ENCODE results near the gene CILP2. TPM values are rescaled to one million over a fixed set of nuclear protein-coding genes. Genes with fewer than 3 reads are reported as not detected.
A peak's percentile ranks its signal among the peaks of the same experiment; 100 is the strongest.

CILP2 gene
- total and polyA plus RNA-seq, 9 of the 15 experiments (the other 6 are each of a cell fraction or from before 2014, with no cell fraction given), result 0.04 to 0.35 (median 0.05) TPM; not detected in 2

DNA sequence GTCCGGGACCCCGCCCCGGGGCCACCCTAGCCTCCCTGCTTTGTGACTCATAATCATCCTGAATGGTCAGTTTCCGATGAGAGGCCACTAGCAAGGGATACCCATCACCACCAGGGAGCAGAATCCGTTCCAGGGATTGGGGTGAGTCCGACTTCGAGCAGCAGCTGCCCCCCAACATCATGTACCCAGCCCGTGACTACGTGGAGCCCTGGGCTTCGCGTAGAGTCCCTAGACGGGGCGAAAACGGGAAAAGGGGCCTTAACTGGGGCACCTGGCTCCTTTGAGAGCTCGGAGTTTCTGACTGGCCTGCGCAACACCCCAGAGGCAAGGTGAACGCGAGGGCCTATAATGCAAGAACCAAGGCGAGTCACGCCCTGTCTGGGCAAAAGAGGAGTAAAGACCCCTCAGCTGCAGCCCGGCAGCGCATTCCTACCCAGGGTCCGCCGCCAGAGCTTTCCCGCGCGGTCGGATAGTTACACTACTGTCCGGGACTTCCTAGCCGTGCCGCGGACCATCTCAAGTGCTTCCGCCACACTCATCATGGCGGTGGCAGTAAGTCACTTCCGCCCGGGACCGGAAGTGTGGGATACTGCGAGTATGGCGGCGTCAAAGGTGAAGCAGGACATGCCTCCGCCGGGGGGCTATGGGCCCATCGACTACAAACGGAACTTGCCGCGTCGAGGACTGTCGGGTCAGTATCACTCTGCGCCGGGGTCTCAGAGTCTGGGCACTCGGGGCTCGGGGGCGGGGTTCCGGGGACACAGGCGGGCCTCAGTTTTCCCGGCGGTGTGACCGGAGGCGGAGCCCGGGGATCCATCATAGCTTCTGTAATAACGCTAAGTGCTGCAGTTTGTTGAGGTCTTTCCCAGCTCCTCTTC, 22.2 kb upstream of the CILP2 start, which contains the start of gene NDUFA13 (continued):
- TF ChIP-seq POLR2AphosphoS5 (IDR thresholded peaks at IDR 0.05; ENCODE audit: control insufficient read depth, insufficient read depth, low read depth, low read length), result peak; percentile 95
- TF ChIP-seq ZBTB17 (CRISPR knock-in tag; IDR thresholded peaks at IDR 0.05), result 0 out of 2 replicates have a peak, but pooled peaks have one; percentile 40
- TF ChIP-seq ZKSCAN3 (CRISPR knock-in tag; IDR thresholded peaks at IDR 0.05), result no peak
- no peak for TF ChIP-seq NR2F6 (CRISPR knock-in tag; IDR thresholded peaks at IDR 0.05)
- TF ChIP-seq MEF2A (IDR thresholded peaks at IDR 0.05; ENCODE audit: control insufficient read depth, low read depth, low read length), result no peak
- no peak for TF ChIP-seq ZNF140 (CRISPR knock-in tag; IDR thresholded peaks at IDR 0.05)
- peak; percentile 37; the same call in 1 of the 2 replicates for TF ChIP-seq SOX6 (IDR thresholded peaks at IDR 0.05)
- TF ChIP-seq TAF1 (IDR thresholded peaks at IDR 0.05; ENCODE audit: control insufficient read depth, extremely low read depth, insufficient read depth, low read length, severe bottlenecking), result peak; percentile 95
- TF ChIP-seq ARID1B (IDR thresholded peaks at IDR 0.05), result no peak
- TF ChIP-seq, protein P1, sequence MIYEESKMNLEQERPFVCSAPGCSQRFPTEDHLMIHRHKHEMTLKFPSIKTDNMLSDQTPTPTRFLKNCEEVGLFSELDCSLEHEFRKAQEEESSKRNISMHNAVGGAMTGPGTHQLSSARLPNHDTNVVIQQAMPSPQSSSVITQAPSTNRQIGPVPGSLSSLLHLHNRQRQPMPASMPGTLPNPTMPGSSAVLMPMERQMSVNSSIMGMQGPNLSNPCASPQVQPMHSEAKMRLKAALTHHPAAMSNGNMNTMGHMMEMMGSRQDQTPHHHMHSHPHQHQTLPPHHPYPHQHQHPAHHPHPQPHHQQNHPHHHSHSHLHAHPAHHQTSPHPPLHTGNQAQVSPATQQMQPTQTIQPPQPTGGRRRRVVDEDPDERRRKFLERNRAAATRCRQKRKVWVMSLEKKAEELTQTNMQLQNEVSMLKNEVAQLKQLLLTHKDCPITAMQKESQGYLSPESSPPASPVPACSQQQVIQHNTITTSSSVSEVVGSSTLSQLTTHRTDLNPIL (CRISPR knock-in tag; IDR thresholded peaks at IDR 0.05), result no peak
- TF ChIP-seq, protein P2, sequence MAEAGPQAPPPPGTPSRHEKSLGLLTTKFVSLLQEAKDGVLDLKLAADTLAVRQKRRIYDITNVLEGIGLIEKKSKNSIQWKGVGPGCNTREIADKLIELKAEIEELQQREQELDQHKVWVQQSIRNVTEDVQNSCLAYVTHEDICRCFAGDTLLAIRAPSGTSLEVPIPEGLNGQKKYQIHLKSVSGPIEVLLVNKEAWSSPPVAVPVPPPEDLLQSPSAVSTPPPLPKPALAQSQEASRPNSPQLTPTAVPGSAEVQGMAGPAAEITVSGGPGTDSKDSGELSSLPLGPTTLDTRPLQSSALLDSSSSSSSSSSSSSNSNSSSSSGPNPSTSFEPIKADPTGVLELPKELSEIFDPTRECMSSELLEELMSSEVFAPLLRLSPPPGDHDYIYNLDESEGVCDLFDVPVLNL (CRISPR knock-in tag; IDR thresholded peaks at IDR 0.05; ENCODE audit: low read depth), result no peak
- TF ChIP-seq BRD4 (IDR thresholded peaks at IDR 0.05), result peak; percentile 53; the same call in 1 of the 2 replicates
- peak; percentile 93 for TF ChIP-seq PHF20 (IDR thresholded peaks at IDR 0.05; ENCODE audit: partially characterized antibody)
- TF ChIP-seq, protein P3, sequence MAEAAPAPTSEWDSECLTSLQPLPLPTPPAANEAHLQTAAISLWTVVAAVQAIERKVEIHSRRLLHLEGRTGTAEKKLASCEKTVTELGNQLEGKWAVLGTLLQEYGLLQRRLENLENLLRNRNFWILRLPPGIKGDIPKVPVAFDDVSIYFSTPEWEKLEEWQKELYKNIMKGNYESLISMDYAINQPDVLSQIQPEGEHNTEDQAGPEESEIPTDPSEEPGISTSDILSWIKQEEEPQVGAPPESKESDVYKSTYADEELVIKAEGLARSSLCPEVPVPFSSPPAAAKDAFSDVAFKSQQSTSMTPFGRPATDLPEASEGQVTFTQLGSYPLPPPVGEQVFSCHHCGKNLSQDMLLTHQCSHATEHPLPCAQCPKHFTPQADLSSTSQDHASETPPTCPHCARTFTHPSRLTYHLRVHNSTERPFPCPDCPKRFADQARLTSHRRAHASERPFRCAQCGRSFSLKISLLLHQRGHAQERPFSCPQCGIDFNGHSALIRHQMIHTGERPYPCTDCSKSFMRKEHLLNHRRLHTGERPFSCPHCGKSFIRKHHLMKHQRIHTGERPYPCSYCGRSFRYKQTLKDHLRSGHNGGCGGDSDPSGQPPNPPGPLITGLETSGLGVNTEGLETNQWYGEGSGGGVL (CRISPR knock-in tag; IDR thresholded peaks at IDR 0.05), result no peak
- no peak for TF ChIP-seq NCOA2 (IDR thresholded peaks at IDR 0.05; ENCODE audit: partially characterized antibody in 2 of 2)
- TF ChIP-seq POLR2G (IDR thresholded peaks at IDR 0.05; ENCODE audit: low read depth, low read length), result peak; percentile 92
- peak; percentile 99 for TF ChIP-seq ELF2 (CRISPR knock-in tag; IDR thresholded peaks at IDR 0.05)
- no peak for TF ChIP-seq HNRNPL (IDR thresholded peaks at IDR 0.05; ENCODE audit: low read depth, low read length)
- TF ChIP-seq SREBF1 (IDR thresholded peaks at IDR 0.05; ENCODE audit: borderline replicate concordance, low read depth, low read length), result no peak
- peak; percentile 91 for TF ChIP-seq ELF4 (CRISPR knock-in tag; IDR thresholded peaks at IDR 0.05)
- no peak for TF ChIP-seq MAFG (tag; conservative IDR thresholded peaks at IDR 0.05)
- TF ChIP-seq HLTF (IDR thresholded peaks at IDR 0.05), result no peak
- peak; percentile 94 for TF ChIP-seq NR2C1 (IDR thresholded peaks at IDR 0.05)
- peak; percentile 96 for TF ChIP-seq NR2C1 (tag; IDR thresholded peaks at IDR 0.05)
- TF ChIP-seq ELF1 (tag; IDR thresholded peaks at IDR 0.05), result peak; percentile 100

Measured in K562 (cell line).